Smooth muscle cell (in vitro differentiated cells): ENCODE measurements around the gene PLXNA2. TPM values are rescaled to one million over a fixed set of nuclear protein-coding genes. Genes with fewer than 3 reads are reported as not detected.

Source experiments
- DNase-seq: peaks from one replicate; lab custom pipeline; 2025; ENCODE audit not compliant: unreplicated experiment; lab: John Stamatoyannopoulos, UW
- H2AFZ ChIP-seq: fragments of 200-600 bp; sonication (generic); 2 replicates; pipeline ENCODE4 v1.6.0; 2016; ENCODE audit warnings: antibody characterized with exemption, low read depth, mild to moderate bottlenecking
- H3F3A ChIP-seq: fragments of 200-600 bp; sonication (generic); 2 replicates; pipeline ENCODE4 v1.6.0; 2017; ENCODE audit warnings: antibody characterized with exemption, low read depth
- H3K27ac ChIP-seq: fragments of 200-600 bp; sonication (generic); 2 replicates; pipeline ENCODE4 v1.5.1; 2016; ENCODE audit warnings: low read depth, mild to moderate bottlenecking
- H3K27me3 ChIP-seq: fragments of 200-600 bp; sonication (generic); 2 replicates; pipeline ENCODE4 v1.6.1; 2016; ENCODE audit warnings: low read depth, mild to moderate bottlenecking
- H3K36me3 ChIP-seq: fragments of 200-600 bp; sonication (generic); 2 replicates; pipeline ENCODE4 v1.5.1; 2016; ENCODE audit warnings: low read depth
- H3K4me1 ChIP-seq: fragments of 200-600 bp; sonication (generic); 2 replicates; pipeline ENCODE4 v1.5.1; 2016; ENCODE audit warnings: low read depth
- H3K4me2 ChIP-seq: fragments of 200-600 bp; sonication (generic); 2 replicates; pipeline ENCODE4 v1.6.0; 2016; ENCODE audit warnings: mild to moderate bottlenecking
- H3K4me3 ChIP-seq: fragments of 200-600 bp; sonication (generic); 2 replicates; pipeline ENCODE4 v1.5.1; 2016; ENCODE audit warnings: mild to moderate bottlenecking
- H3K79me2 ChIP-seq: fragments of 200-600 bp; sonication (generic); 2 replicates; pipeline ENCODE4 v1.6.0; 2016; ENCODE audit warnings: low read depth, mild to moderate bottlenecking
- H3K9ac ChIP-seq: fragments of 200-600 bp; sonication (generic); 2 replicates; pipeline ENCODE4 v1.6.0; 2016; ENCODE audit warnings: low read depth
- H3K9me3 ChIP-seq: fragments of 200-600 bp; sonication (generic); replicated peaks from 2 replicates; pipeline ENCODE4 v1.5.1; 2016; ENCODE audit warnings: low read depth
- H4K20me1 ChIP-seq: fragments of 200-600 bp; sonication (generic); 2 replicates; pipeline ENCODE4 v1.6.0; 2016; ENCODE audit warnings: low read depth
- WGBS: methylation state at CpG from one replicate; pipeline ENCODE4 v1.1.7; 2016; ENCODE audit warnings: low lambda C conversion rate; 5-methylcytosine and 5-hydroxymethylcytosine counted together
- polyA plus RNA-seq: library from polyadenylated mRNA; unstranded; fragments of >200 nt; fragmentation: Nextera tagmentation; extraction: Ambion mirVana; gene quantifications from 2 replicates; pipeline ENCODE4 v1.2.1, GENCODE V29; 2016
- total RNA-seq: library from RNA; depleted of rRNA; stranded (reverse); fragments of >200 nt; gene quantifications from 2 replicates; pipeline ENCODE4 v1.2.3, GENCODE V29; 2014
- TF ChIP-seq, protein P1 (sequence below): fragments of 200-600 bp; sonication (generic); IDR thresholded peaks from 2 replicates; pipeline ENCODE4 v1.5.1; 2017; ENCODE audit warnings: borderline replicate concordance, mild to moderate bottlenecking, antibody characterized with exemption; ENCODE audit not compliant: insufficient read depth, poor library complexity, severe bottlenecking

Gene PLXNA2
- total and polyA plus RNA-seq, 2 experiments from 2014 or later, result 8.2 to 8.7 TPM

DNA sequence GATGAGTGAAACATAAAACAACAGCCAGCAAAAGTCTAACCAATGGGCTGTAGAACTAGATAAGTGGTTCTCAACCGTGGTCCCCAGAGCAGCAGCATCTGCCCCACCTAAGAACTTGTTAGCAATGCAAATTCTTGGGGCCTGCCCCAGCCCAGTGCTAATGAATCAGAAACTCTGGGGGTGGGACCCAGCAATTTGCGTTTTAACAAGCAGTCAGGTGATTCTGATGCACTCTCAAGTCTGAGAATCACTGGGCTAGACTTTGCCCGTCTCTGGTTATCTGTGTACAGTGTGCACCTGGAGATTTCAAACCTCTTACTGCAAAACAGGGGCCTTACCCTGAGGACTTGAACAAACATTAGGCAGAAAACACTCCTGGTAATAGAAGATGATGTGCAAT is 66.5 kb downstream of the PLXNA2 start:
- no peaks in the 10 kb centered on the region for H3F3A ChIP-seq
- H3K9me3 ChIP-seq, result no peaks in the 10 kb centered on the region
- no peak overlapping the region for H3K4me2 ChIP-seq
- H3K4me1 ChIP-seq, result peaks cover 18% of the 10 kb centered on the region
- no peak overlapping the region for H3K27ac ChIP-seq
- H4K20me1 ChIP-seq, result peaks cover 5% of the 10 kb centered on the region
- no peak for DNase-seq
- WGBS, result 36% methylated on average over 3 of the region's 3 CpGs
- H3K36me3 ChIP-seq, result no peaks in the 10 kb centered on the region
- TF ChIP-seq, protein P1, sequence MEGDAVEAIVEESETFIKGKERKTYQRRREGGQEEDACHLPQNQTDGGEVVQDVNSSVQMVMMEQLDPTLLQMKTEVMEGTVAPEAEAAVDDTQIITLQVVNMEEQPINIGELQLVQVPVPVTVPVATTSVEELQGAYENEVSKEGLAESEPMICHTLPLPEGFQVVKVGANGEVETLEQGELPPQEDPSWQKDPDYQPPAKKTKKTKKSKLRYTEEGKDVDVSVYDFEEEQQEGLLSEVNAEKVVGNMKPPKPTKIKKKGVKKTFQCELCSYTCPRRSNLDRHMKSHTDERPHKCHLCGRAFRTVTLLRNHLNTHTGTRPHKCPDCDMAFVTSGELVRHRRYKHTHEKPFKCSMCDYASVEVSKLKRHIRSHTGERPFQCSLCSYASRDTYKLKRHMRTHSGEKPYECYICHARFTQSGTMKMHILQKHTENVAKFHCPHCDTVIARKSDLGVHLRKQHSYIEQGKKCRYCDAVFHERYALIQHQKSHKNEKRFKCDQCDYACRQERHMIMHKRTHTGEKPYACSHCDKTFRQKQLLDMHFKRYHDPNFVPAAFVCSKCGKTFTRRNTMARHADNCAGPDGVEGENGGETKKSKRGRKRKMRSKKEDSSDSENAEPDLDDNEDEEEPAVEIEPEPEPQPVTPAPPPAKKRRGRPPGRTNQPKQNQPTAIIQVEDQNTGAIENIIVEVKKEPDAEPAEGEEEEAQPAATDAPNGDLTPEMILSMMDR, result no peak
- H3K9ac ChIP-seq, result no peak overlapping the region
- H3K27me3 ChIP-seq, result no peaks in the 10 kb centered on the region
- no peak overlapping the region for H2AFZ ChIP-seq
- no peaks in the 10 kb centered on the region for H3K79me2 ChIP-seq
- no peak overlapping the region for H3K4me3 ChIP-seq

DNA sequence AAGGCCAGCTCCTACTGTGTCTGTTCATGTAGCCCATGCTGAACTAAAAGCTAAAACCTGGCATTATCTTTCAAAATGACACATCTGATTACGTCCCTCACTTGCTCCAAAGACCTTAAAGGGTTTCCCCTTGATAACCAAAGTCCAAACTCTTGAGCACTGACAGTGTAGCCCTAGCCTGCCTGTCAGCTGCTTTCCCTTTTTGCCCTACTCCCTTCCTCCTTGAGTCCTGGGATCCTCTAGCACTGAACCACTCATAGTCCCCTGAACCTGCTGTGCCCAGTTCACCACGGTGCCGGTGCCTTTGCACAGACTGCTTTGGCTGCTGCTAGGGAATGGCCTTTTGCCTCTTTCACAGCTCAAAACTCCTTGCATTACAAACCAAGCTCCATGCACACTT is 67.5 kb downstream of the PLXNA2 start:
- no peaks in the 10 kb centered on the region for H3K79me2 ChIP-seq

DNA sequence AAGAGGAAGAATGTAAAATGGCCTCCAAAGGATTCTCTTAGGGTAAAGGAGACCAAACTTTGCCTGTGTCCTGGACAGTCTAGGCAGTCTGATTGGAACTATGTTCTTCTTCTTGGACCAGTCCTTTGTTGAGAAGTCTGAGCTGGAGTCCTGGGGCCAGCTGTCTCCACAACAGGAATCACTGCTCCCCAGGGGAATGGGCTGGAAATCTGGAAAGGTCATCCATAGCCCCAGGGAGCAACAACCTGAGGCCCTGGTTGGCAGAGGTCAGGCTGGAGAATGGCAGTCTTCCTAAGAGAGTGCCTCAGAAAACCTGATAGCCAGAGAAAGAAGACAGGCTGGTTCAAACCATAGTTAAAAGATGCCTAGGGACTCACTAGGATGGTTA is 68.7 kb downstream of the PLXNA2 start:
- DNase-seq, result no peak
- Histone ChIP-seq H3K79me2 (no peaks in the 10 kb centered on the region), H4K20me1 (peaks cover 5% of the 10 kb centered on the region), H2AFZ (no peak overlapping the region), H3K9me3 (no peaks in the 10 kb centered on the region), H3K9ac (no peak overlapping the region), H3K27me3 (no peaks in the 10 kb centered on the region), H3K4me3 (no peak overlapping the region), H3K4me1 (peaks cover 15% of the 10 kb centered on the region), H3K36me3 (no peaks in the 10 kb centered on the region), H3K27ac (no peak overlapping the region), H3K4me2 (no peak overlapping the region), H3F3A (no peaks in the 10 kb centered on the region)
- TF ChIP-seq, protein P1, result no peak

More for the DNA sequence above, 67.5 kb downstream of the PLXNA2 start:
- DNase-seq, result no peak
- Histone ChIP-seq H3K36me3 (no peaks in the 10 kb centered on the region), H3K4me3 (no peak overlapping the region), H3K27ac (no peak overlapping the region), H3K4me1 (peaks cover 21% of the 10 kb centered on the region), H3K9me3 (no peaks in the 10 kb centered on the region), H3K4me2 (no peak overlapping the region), H3K27me3 (no peaks in the 10 kb centered on the region), H2AFZ (no peak overlapping the region), H3F3A (no peaks in the 10 kb centered on the region), H4K20me1 (peaks cover 5% of the 10 kb centered on the region), H3K9ac (no peak overlapping the region)
- 91% methylated on average over 3 of the region's 3 CpGs for WGBS
- TF ChIP-seq, protein P1, result no peak

DNA sequence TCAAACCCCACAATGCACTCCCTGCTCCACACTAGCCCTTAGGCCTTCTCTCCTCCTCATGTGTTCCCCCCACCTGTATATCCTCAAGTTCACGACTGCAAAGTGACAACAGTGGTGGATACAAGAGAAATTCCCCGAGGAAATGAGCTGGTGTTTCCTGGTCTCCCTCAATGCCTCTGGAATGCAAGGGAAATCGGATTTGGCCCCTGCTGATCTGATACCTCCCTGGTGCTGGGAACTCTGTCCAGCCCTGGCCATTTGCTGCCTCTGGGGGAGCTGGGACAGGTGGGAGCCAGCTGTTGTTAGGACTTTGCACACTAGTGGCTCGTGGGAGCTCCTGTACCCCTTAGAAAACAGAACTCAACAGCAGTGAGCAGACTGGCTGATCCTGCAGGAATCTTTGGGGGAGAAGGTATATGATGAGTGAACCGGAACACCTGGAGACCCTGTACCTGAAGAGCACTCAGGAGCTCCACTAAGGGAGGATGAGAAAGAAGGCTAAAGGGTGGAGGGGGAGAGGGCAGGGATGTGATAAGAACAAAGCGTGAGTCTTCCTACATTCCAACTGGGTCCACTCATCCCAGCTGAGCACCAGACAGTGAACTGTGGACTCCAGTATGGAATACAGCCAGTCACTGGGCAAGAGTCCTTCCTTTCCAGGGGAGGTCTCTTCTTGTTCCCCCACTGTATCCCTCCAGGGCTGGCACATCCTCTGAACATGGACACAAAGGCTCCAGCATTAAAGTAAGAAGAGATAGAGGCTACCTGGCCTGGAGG is 69.3 kb downstream of the PLXNA2 start:
- H3K9me3 ChIP-seq, result no peaks in the 10 kb centered on the region
- peaks cover 11% of the 10 kb centered on the region for H4K20me1 ChIP-seq
- H3K4me3 ChIP-seq, result no peak overlapping the region
- peaks cover 15% of the 10 kb centered on the region for H3K4me1 ChIP-seq
- no peak overlapping the region for H3K27ac ChIP-seq
- no peaks in the 10 kb centered on the region for H3K79me2 ChIP-seq
- no peaks in the 10 kb centered on the region for H3F3A ChIP-seq
- WGBS, result 80% methylated on average over 6 of the region's 6 CpGs
- no peak overlapping the region for H2AFZ ChIP-seq
- no peaks in the 10 kb centered on the region for H3K36me3 ChIP-seq
- H3K9ac ChIP-seq, result no peak overlapping the region
- no peak for DNase-seq
- H3K4me2 ChIP-seq, result no peak overlapping the region
- no peaks in the 10 kb centered on the region for H3K27me3 ChIP-seq
- TF ChIP-seq, protein P1, result no peak
